Measurements from ENCODE around the gene DYNC1H1.

DYNC1H1 gene

GRCh38 chr14:101945171-101945570 lies 19.2 kb upstream of the DYNC1H1 start:
- no peak for TF ChIP-seq CTCF (IDR thresholded peaks at IDR 0.05)
- TF ChIP-seq ZFX (IDR thresholded peaks at IDR 0.05; ENCODE audit: borderline replicate concordance) = no peak
- no peak overlapping the region for H3K27ac ChIP-seq

- TF ChIP-seq ZFX (IDR thresholded peaks at IDR 0.05; ENCODE audit: borderline replicate concordance) (no peak), CTCF (IDR thresholded peaks at IDR 0.05) (no peak)
- H3K27ac ChIP-seq = peak overlapping the region; percentile 92
Measured at GRCh38 chr14:101947577-101947903, 16.8 kb upstream of the DYNC1H1 start.

- peak overlapping the region; percentile 92 for H3K27ac ChIP-seq
- no peak for TF ChIP-seq CTCF (IDR thresholded peaks at IDR 0.05)
- TF ChIP-seq ZFX (IDR thresholded peaks at IDR 0.05; ENCODE audit: borderline replicate concordance) = no peak
Measured at GRCh38 chr14:101947904-101948665, 16.3 kb upstream of the DYNC1H1 start.

GRCh38 chr14:101948666-101949216 lies 15.6 kb upstream of the DYNC1H1 start:
- H3K27ac ChIP-seq = peak overlapping the region; percentile 92
- no peak for TF ChIP-seq CTCF (IDR thresholded peaks at IDR 0.05)
- TF ChIP-seq ZFX (IDR thresholded peaks at IDR 0.05; ENCODE audit: borderline replicate concordance) = no peak

GRCh38 chr14:101950100-101950499 lies 14.3 kb upstream of the DYNC1H1 start:
- no peak overlapping the region for H3K27ac ChIP-seq
- TF ChIP-seq ZFX (IDR thresholded peaks at IDR 0.05; ENCODE audit: borderline replicate concordance) (no peak), CTCF (IDR thresholded peaks at IDR 0.05) (no peak)

GRCh38 chr14:101950516-101951215 lies 13.7 kb upstream of the DYNC1H1 start:
- no peak for TF ChIP-seq CTCF (IDR thresholded peaks at IDR 0.05)
- TF ChIP-seq ZFX (IDR thresholded peaks at IDR 0.05; ENCODE audit: borderline replicate concordance) = no peak
- no peak overlapping the region for H3K27ac ChIP-seq

- H3K27ac ChIP-seq = no peak overlapping the region
- TF ChIP-seq CTCF (IDR thresholded peaks at IDR 0.05) (no peak), ZFX (IDR thresholded peaks at IDR 0.05; ENCODE audit: borderline replicate concordance) (no peak)
Measured at GRCh38 chr14:101953151-101953550, 11.2 kb upstream of the DYNC1H1 start.

Data from 22Rv1 (cell line).